ENCODE results near the gene ETV1.

ETV1 gene

GRCh38 chr7:13982940-13983677 lies 6.4 kb downstream of the ETV1 start:
- no peak overlapping the region for H3K4me3 ChIP-seq (IDR thresholded peaks at IDR 0.05; ENCODE audit: insufficient read depth, low read depth, low read length)
- no peak for TF ChIP-seq CTCF (conservative IDR thresholded peaks at IDR 0.05; ENCODE audit: low read depth, low read length)
- H3K36me3 ChIP-seq (ENCODE audit: insufficient read depth), result no peaks in the 10 kb centered on the region
- no peaks in the 10 kb centered on the region for H3K27me3 ChIP-seq (ENCODE audit: insufficient read depth, low read depth)
- H3K4me2 ChIP-seq, result no peak overlapping the region
- peaks cover 13% of the 10 kb centered on the region for H3K4me1 ChIP-seq (ENCODE audit: low read depth, poor library complexity, severe bottlenecking)
- no peak overlapping the region for H3K27ac ChIP-seq
- no peaks in the 10 kb centered on the region for H3K79me2 ChIP-seq (ENCODE audit: insufficient read depth, low read depth)
- H3K9ac ChIP-seq, result no peak overlapping the region
- no peaks in the 10 kb centered on the region for H4K20me1 ChIP-seq (ENCODE audit: insufficient read depth)
- no peak overlapping the region for H2AFZ ChIP-seq (ENCODE audit: low read depth)

- H3K27me3 ChIP-seq (ENCODE audit: insufficient read depth, low read depth), result no peaks in the 10 kb centered on the region
- H3K27ac ChIP-seq, result no peak overlapping the region
- TF ChIP-seq CTCF (conservative IDR thresholded peaks at IDR 0.05; ENCODE audit: low read depth, low read length), result no peak
- no peak overlapping the region for H3K4me3 ChIP-seq (IDR thresholded peaks at IDR 0.05; ENCODE audit: insufficient read depth, low read depth, low read length)
- H3K79me2 ChIP-seq (ENCODE audit: insufficient read depth, low read depth), result no peaks in the 10 kb centered on the region
- H3K36me3 ChIP-seq (ENCODE audit: insufficient read depth), result no peaks in the 10 kb centered on the region
- no peak overlapping the region for H3K9ac ChIP-seq
- H3K4me1 ChIP-seq (ENCODE audit: low read depth, poor library complexity, severe bottlenecking), result no peaks in the 10 kb centered on the region
- no peak overlapping the region for H3K4me2 ChIP-seq
- no peak overlapping the region for H2AFZ ChIP-seq (ENCODE audit: low read depth)
- no peaks in the 10 kb centered on the region for H4K20me1 ChIP-seq (ENCODE audit: insufficient read depth)
These were observed 8.4 kb downstream of the ETV1 start for GRCh38 chr7:13981070-13981469.

DNA sequence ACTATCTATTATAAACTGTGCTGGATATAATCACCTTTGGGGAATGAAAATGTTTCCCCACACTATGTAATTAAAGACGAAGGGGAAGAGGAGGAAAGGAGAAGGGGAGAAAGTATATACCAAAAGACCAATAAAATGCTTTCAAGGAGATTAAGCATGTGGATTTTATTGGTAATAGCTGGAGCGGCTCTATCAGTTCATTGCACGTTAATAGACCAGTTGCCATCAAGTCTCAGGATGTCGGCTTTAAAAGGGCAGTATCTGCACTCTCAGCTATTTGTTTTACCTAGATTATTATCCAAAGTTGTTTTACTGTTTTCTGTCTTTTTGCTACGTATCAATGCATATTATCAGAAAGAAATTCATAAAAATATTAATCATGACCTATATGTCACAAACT lies 9.0 kb downstream of the ETV1 start:
- Histone ChIP-seq H3K27me3 (ENCODE audit: insufficient read depth, low read depth) (no peaks in the 10 kb centered on the region), H3K4me3 (IDR thresholded peaks at IDR 0.05; ENCODE audit: insufficient read depth, low read depth, low read length) (no peak overlapping the region), H2AFZ (ENCODE audit: low read depth) (no peak overlapping the region), H3K4me2 (no peak overlapping the region), H3K79me2 (ENCODE audit: insufficient read depth, low read depth) (no peaks in the 10 kb centered on the region), H3K4me1 (ENCODE audit: low read depth, poor library complexity, severe bottlenecking) (no peaks in the 10 kb centered on the region), H4K20me1 (ENCODE audit: insufficient read depth) (no peaks in the 10 kb centered on the region), H3K36me3 (ENCODE audit: insufficient read depth) (no peaks in the 10 kb centered on the region), H3K27ac (no peak overlapping the region), H3K9ac (no peak overlapping the region)
- no peak for TF ChIP-seq CTCF (conservative IDR thresholded peaks at IDR 0.05; ENCODE audit: low read depth, low read length)

GRCh38 chr7:13979671-13980435 lies 9.6 kb downstream of the ETV1 start:
- H3K79me2 ChIP-seq (ENCODE audit: insufficient read depth, low read depth), result no peaks in the 10 kb centered on the region
- no peak overlapping the region for H3K4me3 ChIP-seq (IDR thresholded peaks at IDR 0.05; ENCODE audit: insufficient read depth, low read depth, low read length)
- no peaks in the 10 kb centered on the region for H3K36me3 ChIP-seq (ENCODE audit: insufficient read depth)
- no peaks in the 10 kb centered on the region for H3K27me3 ChIP-seq (ENCODE audit: insufficient read depth, low read depth)
- H3K27ac ChIP-seq, result no peak overlapping the region
- no peak for TF ChIP-seq CTCF (conservative IDR thresholded peaks at IDR 0.05; ENCODE audit: low read depth, low read length)
- H2AFZ ChIP-seq (ENCODE audit: low read depth), result no peak overlapping the region
- H4K20me1 ChIP-seq (ENCODE audit: insufficient read depth), result no peaks in the 10 kb centered on the region
- H3K9ac ChIP-seq, result no peak overlapping the region
- H3K4me1 ChIP-seq (ENCODE audit: low read depth, poor library complexity, severe bottlenecking), result no peaks in the 10 kb centered on the region
- no peak overlapping the region for H3K4me2 ChIP-seq

Data from KMS-11 (cell line).